GM18526 (cell line): ENCODE data around the gene PEA15.

Experiments
- POLR2A ChIP-seq: IDR thresholded peaks from 3 replicates; pipeline ENCODE4 v1.6.1; 2011; ENCODE audit not compliant: insufficient read length; ENCODE audit errors: extremely low read depth

The PEA15 gene, protein sequence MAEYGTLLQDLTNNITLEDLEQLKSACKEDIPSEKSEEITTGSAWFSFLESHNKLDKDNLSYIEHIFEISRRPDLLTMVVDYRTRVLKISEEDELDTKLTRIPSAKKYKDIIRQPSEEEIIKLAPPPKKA

DNA sequence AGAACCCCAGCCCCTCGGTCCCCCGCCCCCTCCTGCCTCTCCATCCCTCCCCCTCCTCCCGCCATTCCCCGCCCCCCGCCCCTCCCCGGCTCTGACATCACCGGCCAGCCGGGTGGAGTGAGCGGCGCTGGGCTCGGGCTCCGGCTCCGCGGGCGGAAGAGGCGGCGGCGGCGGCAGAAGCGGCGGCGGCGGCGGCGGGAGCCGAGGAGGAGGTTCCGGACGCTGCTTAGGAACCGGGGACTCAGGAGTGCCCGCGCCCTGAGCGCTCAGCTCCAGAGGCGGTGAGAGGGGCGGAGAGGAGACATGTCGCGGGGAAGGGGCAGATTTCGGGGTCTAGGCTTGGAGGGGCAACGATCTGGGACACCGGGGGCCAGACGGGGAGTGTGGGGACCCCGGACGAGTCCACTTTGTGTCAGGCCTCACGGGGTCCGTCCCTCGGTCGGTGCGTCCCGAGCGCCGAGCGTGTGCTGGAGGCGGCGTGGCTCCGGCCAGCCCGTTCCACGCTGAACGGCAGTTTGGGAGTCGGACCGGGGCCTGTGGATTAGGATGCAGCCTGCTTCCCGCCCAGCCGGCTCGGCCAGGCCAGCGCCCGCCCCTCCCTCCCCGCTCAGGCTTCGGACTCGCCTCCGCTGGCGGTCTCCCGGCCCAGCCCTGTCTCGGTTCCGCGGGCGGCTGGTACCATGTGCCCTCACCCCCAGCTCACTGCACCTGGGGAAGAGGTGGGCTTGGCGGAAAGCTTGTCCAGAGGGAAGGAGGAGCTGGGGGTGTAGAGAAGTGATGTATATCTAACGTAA is at the start of gene PEA15:
Gene PEA15, plus strand, starts transcription at position 143 of the 794 bp plus-strand sequence. CDS start 6,161 bp downstream, outside the sequence.
- peak; percentile 53 for TF ChIP-seq POLR2A

DNA sequence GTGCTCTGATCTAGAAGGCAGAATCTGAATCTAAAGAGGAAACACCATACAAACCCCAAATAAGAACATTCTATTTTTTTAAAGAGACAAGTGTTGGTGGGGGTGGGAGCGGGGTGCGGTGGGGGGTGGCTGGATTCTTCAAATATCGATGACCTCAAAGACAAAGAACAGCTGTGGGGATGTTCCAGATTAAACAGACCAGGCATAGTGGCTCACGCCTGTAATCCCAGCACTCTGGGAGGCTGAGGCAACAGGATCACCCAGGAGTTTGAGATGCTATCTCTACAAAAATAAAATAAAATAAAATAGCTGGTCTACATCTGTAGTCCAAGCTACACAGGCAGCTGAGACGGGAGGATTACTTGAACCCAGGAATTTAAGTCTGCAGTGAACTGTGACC is 48.8 kb upstream of the PEA15 start:
- TF ChIP-seq POLR2A = no peak

DNA sequence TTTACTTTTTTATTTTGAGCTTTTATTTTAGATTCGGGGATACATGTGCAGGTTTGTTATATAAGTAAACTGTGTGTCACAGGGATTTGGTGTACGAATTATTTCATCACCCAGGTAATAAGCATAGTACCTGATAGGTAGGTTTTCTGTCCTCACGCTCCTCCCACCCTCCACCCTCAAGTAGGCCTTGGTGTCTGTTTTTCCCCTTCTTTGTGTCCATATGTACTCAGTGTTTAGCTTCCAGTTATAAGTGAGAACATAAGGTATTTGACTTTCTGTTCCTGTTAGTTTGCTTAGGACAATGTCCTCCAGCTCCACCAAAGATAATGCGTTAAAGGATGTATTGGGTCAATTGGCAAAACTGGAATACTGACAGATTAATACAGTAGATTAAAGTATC is 48.0 kb upstream of the PEA15 start:
- TF ChIP-seq POLR2A = no peak

DNA sequence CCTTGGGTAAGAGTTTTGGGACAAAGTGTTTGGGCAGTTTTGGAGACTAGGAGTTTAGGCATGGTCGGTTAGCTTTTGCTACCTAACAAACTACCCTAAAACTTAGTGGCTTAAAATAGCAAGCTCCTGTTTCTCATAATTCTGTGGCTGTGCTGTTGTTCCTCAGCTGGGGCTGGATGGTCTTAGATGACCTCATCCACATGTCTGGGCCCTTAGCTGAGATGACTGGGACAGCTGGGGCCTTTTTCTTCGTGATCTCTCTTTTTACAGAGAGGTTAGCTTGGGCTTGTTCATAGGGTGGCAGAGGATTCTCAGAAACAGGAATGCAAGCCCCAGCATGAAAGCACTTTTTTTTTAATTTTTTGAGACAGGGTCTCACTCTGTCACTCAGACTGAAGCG is 47.2 kb upstream of the PEA15 start:
- TF ChIP-seq POLR2A = no peak

DNA sequence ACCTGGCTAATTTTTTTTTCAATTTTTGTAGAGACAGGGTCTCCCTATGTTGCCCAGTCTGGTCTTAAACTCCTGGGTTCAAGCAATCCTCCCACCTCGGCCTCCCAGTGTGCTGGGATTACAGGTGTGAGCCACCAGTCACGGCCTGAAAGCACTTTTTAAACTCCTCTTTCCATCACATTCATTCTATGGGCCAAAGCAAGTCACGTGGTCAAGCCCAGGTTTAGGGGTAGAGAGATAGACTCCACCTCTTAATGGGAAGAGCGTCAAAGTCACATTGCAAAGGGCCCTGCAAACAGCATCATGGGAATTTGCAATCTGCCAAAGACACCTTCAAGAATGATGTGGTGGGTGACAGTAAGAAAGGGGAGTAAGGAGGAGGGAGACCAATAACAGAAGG is 46.6 kb upstream of the PEA15 start:
- no peak for TF ChIP-seq POLR2A

DNA sequence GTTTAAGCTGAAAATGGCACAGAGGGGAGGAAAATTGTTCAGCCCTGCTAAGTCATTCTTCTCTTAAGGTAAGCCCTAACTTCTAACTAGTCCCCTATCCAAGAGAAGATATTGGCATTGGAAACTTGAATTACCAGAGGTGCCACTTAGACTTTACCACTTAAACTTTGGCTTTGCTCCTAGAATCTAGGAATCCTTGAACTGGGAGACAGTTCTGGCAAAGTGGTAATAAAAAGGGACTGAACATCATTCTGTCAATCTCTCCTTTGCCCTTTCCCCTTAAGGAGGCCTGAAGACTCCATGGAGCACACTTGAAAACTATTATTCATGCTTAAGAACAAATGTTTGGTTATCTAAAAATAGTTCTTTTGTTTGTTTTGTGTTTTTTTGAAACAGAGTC is 45.3 kb upstream of the PEA15 start:
- no peak for TF ChIP-seq POLR2A

DNA sequence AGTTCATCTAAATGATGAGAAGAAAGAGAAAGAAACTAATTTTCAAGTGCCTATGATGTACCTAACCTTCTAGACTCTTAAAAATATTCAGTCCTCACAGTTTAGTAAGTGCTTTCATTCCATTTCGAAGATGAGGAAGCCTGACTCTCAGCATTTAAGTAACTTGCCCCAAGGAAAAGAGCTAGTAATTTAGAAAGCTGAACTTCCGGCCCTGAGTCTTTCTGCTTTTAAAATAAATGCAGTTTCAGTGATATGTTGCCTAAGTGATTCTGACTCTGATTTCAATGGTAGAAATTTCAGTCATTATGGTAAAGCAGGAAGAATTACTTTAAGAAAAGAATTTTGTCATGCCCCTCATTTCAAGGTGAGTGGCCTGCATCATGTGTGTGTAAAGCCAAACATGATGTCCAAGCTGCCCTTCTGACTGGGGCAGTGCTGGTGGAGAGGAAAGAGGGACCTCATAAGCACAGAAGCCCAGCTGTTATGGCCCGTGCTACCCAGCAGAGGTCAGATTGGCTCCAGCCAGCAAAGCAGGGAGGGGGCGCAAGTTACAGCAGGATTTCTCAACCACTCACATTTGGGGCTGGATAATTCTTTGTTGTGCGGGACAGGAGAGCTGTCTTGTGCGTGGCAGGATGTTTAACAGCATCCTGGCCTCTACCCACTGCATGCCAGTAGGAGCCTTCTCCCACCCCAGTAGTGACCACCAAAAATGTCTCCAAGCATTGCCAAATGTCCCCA is 43.0 kb upstream of the PEA15 start:
- TF ChIP-seq POLR2A = no peak

DNA sequence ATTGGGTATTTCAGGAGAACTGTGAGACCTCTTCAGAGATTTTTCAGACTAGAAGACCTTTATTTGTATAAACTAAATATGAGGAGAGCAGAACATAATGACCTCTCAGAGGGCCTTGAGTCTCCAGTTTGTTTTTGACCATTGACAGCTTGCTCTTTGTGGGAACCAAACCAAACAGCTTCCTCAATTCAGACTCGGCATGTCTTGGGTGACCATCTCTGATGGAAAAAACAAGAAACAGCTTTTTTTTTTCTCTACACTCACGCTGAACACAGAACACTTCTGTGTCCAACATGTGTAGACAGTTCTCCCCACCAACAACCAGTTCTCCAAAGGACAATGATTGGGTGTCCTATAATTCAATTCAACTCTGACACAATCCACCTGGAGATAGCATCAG is 42.3 kb upstream of the PEA15 start:
- TF ChIP-seq POLR2A = no peak

DNA sequence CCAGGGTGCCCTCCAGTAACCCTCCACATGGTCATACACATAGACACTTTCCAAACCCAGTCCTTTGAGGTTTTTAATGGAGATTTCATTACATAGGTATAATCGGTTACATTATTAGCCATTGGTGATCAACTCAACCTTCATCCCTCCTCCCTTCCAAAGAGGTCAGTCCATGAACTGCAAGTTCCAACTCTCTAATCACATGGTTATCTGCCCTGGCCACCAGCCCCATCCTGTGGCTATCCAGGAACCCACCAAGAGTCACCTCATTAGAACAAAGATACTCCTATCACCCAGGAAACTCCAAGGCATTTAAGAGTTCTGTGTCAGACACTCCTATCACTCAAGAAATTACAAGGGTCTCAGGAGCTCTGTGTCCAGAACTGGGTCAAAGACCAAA is 41.6 kb upstream of the PEA15 start:
- TF ChIP-seq POLR2A = no peak

DNA sequence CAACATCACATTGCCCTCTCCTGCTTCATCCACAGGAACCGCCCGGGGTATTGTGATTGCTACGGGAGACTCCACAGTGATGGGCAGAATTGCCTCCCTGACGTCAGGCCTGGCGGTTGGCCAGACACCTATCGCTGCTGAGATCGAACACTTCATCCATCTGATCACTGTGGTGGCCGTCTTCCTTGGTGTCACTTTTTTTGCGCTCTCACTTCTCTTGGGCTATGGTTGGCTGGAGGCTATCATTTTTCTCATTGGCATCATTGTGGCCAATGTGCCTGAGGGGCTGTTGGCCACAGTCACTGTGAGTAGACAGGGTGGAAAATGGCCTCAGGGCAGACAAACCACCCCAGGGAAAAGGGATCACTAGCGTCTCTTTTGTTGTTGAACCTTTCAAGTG is 41.1 kb upstream of the PEA15 start:
- TF ChIP-seq POLR2A = no peak

DNA sequence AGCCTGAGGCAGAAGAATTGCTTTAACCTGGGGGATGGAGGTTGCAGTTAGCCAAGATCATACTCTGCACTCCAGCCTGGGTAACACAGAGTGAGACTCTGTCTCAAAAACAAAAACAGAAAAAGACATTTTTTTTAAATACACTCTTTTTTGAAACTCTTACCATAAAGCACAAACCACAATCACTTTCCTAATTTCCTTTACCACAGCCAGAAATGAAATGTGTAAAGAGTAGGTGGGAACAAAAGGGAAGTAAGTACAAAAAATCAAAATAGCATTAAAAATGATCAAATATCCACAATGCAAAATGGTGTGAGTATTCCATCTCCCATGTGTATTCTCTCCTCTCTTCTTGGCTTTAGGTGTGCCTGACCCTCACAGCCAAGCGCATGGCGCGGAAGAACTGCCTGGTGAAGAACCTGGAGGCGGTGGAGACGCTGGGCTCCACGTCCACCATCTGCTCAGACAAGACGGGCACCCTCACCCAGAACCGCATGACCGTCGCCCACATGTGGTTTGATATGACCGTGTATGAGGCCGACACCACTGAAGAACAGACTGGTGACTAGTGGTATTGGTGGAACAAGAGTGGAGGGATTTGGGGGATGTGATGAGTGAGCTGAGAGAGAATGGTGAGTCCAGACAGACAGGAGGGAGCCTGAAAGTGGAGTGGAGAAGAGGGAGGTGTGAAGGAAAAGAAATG is 38.9 kb upstream of the PEA15 start:
- TF ChIP-seq POLR2A = no peak

DNA sequence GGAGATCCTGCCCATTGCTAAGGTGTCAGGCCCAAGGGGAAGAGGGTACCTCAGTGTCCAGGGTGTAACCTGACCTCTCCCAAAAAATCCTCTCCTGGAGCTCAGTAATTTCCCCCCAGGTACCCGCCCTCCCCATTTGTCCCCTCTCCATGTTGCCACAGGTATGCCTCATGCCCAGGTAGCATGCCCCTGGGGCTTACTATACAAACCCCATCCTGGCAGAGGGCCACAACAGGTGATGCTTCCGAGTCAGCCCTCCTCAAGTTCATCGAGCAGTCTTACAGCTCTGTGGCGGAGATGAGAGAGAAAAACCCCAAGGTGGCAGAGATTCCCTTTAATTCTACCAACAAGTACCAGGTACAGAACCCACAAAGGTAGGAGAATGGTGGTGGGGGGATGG is 38.1 kb upstream of the PEA15 start:
- TF ChIP-seq POLR2A = no peak

DNA sequence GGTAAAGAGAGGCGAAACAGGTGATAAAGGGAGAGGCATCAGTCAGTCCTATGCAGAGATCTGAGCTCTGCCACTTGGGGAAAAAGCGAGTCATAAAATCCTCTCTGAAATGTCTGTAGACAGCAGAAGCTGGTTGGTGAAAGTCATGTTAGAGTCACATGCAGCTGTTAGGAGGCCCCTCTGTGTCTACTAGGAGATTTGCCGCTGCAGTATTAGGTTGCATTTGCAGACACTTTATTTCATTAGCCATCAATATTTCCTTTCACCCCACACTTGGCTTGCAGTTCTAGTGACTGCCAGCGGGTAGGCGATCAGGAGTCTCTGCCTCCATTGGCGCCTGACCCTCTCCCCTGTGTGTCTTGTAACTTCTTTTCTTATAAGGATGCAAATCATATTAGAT is 37.6 kb upstream of the PEA15 start:
- TF ChIP-seq POLR2A = no peak

DNA sequence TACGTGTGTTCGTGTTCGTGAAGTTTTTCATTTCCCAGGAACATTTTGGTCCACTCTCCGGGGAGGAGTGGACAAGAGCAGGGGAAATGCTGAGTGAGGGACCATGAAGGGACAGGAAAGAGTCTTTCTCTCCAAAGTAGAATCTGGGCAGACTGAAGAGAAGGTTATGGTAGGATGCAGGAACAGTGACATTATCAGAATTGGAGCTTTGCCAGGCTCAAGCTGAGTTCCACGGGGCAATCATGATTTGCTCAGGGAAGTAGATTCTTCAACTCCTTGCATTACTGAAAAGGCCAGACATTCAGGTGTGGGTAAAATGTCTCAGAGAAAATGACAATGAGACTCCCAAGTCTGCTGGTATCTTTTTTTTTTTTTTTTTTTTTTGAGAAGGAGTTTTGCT is 37.2 kb upstream of the PEA15 start:
- TF ChIP-seq POLR2A = no peak

DNA sequence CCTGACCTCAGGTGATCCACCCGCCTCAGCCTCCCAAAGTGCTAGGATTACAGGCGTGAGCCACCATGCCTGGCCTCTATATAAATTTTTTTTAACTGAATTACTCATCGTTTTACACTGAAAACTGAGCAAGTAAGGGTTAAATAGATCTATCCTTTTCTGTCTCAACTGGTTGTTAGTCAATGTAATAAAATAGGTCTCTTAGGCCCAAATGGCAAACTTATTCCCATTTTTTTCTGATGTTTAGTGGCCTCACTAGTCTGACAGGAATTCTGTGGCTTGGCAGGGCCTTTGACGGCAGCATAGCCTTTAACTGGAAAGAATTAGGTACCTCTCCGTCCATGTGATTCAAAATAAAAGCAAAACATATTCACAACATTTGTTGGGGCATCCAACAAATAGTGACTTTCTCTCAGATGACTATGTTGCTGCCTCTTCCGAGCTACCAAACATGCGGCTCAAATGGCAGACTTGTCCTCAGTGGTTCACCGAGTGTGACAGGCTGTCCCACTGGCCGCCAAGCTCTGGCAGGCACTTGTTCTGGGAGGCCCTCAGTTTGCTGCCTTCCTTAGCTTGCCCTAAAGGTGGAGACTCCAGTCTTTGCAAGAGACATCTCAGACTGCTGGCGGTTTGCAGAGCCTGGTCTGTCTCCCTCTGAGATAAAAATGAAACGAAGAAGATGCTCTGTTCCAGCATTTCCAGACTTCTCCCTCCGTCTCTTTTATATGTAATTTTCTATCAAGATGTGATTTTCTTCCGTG is 36.4 kb upstream of the PEA15 start:
- TF ChIP-seq POLR2A = no peak

DNA sequence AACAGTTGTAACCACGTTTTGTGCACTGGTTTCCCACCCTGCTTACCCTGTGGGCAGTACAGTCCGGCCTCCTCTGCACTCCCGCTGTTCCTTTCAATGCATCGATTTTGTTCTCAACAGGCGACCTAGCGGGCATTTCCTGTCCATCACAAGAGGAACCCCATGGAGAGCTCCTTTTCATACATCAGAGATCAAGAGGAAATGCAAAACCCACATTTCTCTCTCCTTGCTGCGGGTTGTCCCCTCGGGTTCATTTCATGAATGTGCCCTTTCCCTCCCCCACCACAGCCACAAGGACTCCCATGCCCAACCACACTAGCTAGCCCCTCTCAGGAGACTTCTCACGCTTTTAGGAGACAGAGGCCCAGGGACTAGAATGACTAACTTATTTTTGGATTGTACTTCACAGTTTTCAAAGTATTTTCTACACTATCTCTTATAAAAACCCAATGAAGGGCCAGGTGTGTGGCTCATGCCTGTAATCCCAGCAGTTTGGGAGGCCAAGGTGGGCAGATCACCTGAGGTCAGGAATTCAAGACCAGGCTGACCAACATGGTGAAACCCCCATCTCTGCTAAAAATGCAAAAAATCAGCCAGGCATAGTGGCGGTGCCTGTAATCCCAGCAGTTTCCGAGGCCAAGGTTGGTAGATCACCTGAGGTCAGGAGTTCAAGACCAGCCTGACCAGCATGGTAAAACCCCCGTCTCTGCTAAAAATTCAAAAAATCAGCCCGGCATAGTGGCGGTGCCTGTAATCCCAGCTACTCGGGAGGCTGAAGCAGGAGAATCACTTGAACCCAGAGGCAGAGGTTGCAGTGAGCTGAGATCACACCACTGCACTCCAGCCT is 35.4 kb upstream of the PEA15 start:
- no peak for TF ChIP-seq POLR2A
